ENCODE measurements around the gene RAI14.

The RAI14 gene

GRCh38 chr5:34677428-34677827 is 21.3 kb downstream of the RAI14 start:
- DNase-seq (ENCODE audit: low read depth), result no peak

DNA sequence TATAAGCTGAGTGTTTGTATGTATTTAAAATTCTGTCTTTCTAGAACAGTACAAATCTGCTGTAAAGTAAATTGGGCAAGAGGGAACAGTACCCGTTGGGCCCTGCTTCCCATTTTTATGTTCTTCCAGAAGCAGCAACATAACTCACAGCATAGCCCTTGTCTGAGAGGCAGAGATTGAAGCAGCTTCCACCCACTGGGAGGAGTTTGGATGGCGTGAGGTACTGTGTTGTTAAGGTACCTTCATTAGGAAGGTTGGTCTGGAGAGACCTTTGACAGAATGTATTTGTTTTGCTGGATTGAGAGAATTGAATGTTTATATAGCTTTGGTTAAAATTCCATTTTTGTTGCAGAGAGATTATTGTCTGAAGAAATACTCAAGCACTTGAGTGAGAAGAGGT is 24.8 kb downstream of the RAI14 start:
- DNase-seq (ENCODE audit: low read depth), result no peak

GRCh38 chr5:34682926-34683623 is 26.9 kb downstream of the RAI14 start:
- no peak for DNase-seq (ENCODE audit: low read depth)

DNA sequence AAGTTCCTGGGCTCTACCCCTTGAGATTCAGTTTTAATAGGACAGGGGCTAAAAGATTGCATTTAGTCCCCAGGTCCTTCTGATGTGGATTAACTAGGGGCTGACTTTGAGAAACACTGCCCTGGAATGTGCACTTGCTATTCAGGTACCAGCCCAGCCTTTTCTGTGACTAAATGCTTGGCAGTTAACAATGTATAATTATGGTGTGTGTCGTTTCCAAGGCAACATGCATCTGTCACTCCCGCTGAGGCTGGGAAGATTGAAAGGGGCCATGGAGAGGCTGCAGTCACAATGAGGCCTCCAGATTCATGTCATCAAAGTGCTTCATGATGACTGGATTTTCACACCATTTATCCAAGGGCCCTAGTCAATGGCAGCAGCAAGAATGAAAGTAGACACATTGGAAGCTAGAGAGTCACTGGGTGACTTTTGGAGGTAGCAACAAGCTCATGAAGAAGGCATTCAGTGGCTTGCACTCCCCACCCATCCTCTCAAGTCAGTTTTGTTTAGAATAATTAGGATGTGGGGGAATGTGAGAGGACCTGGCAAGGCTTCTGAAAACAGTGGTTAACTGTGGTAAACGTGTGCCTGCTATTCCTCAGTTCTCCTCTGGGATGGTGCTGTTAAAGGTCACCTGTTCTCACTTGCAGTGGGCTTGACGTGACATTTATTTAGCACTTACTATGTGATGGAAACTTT is 28.3 kb downstream of the RAI14 start:
- DNase-seq (ENCODE audit: low read depth), result no peak

DNA sequence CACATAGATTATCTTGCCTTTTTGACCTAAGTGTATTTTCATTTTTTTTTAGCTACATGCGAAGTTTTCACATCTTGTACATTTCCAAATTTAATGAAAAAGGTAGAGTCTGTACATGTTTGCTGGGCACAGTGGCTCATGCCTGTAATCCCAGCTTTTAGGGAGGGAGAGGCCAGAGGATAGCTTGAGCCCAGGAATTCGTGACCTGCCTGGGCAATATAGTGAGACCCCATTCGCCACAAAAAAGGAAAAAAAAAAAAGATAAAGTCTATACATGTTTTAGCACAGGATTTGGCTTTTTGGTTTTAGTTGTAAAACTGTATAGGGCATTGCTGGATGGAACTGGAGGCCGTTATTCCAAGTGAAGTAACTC is 28.8 kb downstream of the RAI14 start:
- DNase-seq (ENCODE audit: low read depth), result no peak

GRCh38 chr5:34685485-34686165 is 29.5 kb downstream of the RAI14 start:
- DNase-seq (ENCODE audit: low read depth), result no peak

- no peak for DNase-seq (ENCODE audit: low read depth)
These were observed 30.7 kb downstream of the RAI14 start for GRCh38 chr5:34686762-34687268.

DNA sequence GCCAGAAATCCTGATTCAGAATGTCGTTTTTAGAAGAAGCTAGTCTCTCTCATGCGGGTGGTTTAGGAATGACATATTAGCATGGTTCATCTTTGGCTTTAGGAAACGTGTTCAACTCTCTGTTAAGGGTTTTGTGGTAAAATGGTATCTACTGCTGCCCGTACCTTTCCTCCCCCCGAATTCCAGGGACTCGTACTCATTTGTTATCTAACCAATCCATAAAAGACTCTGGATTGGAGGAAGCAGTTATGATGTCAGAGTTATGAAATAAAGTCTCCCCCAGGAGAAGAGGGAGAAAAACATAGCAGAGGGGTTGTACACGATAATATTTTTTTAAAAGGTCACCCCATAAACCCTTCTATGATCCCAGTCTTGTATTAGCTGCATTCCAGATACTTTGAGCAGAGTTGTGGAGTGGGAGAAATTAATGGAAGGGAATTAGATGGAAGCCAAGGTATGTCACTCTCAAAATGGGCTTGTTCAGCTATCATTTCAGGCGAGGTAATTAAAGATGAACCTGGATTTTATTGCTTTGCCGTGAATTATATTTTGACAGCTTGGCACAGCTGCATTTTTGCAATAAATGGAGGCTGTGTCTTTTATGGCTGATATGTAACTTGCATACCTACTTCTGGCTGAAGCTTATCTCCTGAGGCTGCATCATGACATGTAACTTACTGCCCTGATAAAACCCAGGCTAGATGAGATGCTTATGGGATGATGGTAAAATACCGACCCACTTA is 31.3 kb downstream of the RAI14 start:
- DNase-seq (ENCODE audit: low read depth), result no peak

DNA sequence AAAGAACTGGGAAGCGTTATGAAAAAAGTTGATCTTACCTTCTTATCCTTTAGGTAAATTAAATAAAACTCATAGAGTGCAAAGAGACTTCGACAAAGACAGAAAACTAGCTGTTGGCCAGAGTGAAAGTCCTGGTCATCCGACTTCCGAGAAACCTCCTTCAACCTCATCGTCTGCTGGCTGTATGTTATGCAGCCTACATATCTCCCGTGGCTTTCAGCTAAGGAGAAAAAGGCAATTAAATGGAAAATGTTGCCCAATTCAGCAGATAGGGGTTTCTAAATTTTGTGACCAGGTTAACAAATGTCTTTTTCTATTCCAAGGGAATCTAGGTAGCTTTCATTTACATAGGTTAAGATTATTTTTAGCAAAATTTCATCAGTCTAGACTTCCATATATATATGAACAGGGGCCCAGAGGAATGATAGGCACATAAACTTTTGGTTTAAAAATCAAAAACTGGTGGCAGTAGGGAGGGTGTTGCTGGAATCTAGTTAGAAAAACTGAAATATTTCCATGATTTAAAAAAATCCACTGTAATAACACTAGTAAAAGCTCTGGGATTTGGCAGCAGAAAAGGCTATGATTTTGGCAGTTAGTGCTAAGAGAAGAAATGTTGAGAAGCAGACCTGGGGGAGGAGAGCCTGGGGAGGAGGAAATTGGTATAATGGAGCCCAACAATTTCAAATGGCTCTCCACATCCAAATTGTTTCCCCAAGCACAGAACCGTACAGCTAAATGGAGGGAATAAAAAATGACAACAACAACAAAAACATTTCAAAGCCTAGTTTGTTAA is 32.1 kb downstream of the RAI14 start:
- DNase-seq (ENCODE audit: low read depth), result no peak

GRCh38 chr5:34690301-34690700 is 34.2 kb downstream of the RAI14 start:
- no peak for DNase-seq (ENCODE audit: low read depth)

- DNase-seq (ENCODE audit: low read depth), result no peak
These were observed 34.8 kb downstream of the RAI14 start for GRCh38 chr5:34690898-34691297.

GRCh38 chr5:34691326-34691725 is 35.2 kb downstream of the RAI14 start:
- DNase-seq (ENCODE audit: low read depth), result no peak

DNA sequence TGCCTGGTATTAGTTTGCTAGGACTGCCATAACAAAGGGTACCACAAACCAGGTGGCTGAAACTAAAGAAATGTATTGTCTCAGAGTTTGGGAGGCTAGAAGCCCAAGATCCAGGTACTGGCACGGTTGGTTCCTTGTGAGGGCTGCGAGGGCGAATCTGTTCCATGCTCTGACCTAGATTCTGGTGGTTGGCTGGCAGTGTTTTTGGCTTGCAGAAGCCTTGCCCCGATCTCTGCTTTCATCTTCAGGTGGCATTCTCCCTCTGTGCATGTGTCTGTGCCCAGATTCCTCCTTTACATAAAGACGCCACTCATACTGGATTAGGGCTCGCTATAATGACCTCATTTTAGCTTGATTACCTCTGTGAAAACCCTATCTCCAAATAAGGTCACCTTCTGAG is 36.7 kb downstream of the RAI14 start:
- no peak for DNase-seq (ENCODE audit: low read depth)

DNA sequence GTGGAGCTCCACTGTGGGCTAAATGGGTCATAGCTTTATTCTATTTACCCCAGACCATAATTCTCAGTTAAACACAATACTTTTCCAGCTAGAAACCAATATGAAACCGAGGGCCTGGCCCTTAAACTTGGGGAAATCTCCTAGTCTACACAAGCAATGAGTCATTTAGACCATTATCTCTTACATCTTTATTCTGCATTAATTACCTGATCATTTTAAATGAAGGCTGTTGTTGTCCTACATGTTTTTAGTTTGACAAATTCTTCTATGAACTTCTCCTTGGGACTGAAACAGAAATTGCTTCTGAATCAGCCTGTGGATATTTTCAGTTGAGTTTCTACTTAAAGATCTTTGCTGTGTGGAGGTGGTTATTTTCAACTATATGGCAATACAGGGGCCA is 37.9 kb downstream of the RAI14 start:
- DNase-seq (ENCODE audit: low read depth), result no peak

DNA sequence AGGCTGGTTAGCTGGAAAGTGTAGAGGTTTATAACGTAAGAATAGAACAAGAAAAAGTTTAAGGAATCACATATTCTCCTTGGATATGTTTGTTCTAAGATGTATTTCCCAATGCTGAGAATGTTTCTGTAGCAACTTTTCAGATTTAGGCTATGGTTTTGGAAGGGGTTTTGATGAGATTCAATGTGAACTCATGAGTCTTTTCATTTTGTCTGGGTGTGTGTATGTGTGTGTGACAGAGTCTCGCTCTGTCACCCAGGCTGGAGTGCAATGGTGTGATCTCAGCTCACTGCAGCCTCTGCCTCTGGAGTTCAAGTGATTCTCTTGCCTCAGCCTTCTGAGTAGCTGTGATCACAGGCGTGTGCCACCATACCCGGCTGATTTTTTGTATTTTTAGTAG is 38.6 kb downstream of the RAI14 start:
- no peak for DNase-seq (ENCODE audit: low read depth)

GRCh38 chr5:34695275-34696027 is 39.3 kb downstream of the RAI14 start:
- DNase-seq (ENCODE audit: low read depth), result no peak

- DNase-seq (ENCODE audit: low read depth), result no peak
These were observed 41.4 kb downstream of the RAI14 start for GRCh38 chr5:34697308-34698108.

DNA sequence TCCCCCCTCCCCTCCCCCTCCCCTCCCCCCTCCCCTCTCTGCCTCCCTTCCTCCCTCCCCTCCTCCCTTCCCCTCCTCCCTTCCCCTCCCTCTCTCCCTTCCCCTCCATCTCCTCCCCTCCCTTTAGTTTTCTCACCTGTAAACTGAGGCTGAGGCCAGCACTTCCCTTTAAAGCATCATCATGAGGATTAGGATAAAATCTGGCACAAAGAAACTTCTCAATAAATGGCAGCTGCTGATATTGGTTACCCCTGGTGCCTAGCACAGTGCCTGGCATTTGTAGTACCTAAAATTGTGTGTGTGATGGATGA is 41.9 kb downstream of the RAI14 start:
- DNase-seq (ENCODE audit: low read depth), result no peak

GRCh38 chr5:34698754-34699153 is 42.6 kb downstream of the RAI14 start:
- no peak for DNase-seq (ENCODE audit: low read depth)

All from stimulated activated CD8-positive, alpha-beta memory T cell treated with anti-CD3 and anti-CD28 coated beads, Interleukin-15, amount 100 ng/mL, for 1 hour (primary cell).